AG09319 (cell line): Measurements from ENCODE around the gene EML4.

Experiments
- DNase-seq: peaks from one replicate; pipeline ENCODE4 v3.0.0-alpha.2; 2010; ENCODE audit warnings: low read depth; ENCODE audit errors: extremely low read depth
- TF ChIP-seq, protein P1 (sequence below): IDR thresholded peaks from 2 replicates; pipeline ENCODE4 v1.5.1; 2011; ENCODE audit warnings: low read depth, mild to moderate bottlenecking, inconsistent platforms, low read length, moderate library complexity

Gene EML4

DNA sequence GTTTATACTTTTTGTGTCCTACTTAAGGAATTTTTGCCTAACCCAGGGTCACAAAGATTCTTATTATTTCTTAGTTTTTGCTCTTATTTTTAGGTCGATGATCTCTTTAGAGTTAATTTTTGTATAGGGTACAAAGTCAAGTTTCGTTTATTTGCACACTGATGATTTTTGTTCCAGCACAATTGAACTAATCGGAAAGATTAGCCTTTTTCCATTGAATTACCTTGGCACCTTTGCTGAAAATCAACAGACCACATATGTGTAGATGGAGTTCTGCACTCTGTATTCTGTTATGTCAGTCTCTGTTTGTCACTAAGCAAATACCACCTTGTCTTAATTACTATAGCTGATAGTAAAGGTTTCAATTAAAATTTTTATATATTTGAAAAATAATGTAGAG lies 18.7 kb downstream of the EML4 start:
- TF ChIP-seq, protein P1, sequence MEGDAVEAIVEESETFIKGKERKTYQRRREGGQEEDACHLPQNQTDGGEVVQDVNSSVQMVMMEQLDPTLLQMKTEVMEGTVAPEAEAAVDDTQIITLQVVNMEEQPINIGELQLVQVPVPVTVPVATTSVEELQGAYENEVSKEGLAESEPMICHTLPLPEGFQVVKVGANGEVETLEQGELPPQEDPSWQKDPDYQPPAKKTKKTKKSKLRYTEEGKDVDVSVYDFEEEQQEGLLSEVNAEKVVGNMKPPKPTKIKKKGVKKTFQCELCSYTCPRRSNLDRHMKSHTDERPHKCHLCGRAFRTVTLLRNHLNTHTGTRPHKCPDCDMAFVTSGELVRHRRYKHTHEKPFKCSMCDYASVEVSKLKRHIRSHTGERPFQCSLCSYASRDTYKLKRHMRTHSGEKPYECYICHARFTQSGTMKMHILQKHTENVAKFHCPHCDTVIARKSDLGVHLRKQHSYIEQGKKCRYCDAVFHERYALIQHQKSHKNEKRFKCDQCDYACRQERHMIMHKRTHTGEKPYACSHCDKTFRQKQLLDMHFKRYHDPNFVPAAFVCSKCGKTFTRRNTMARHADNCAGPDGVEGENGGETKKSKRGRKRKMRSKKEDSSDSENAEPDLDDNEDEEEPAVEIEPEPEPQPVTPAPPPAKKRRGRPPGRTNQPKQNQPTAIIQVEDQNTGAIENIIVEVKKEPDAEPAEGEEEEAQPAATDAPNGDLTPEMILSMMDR, result no peak

DNA sequence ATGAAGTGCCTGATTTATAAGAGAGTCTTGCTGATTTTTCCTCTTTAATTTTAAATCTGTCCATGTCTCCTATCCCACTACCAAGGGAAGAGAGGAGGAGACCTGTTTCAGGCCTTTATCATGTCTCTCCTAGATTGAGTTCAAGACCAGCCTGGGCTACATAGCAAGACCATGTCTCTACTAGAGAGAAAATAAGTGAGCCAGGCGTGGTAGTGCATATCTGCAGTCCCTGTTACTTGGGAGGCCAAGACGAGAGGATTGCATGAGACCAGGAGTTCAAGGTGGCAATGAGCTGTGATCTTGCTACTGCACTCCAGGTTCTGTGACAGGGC lies 20.0 kb downstream of the EML4 start:
- TF ChIP-seq, protein P1, result no peak
- no peak for DNase-seq

More for the DNA sequence above, 18.7 kb downstream of the EML4 start:
- no peak for DNase-seq

DNA sequence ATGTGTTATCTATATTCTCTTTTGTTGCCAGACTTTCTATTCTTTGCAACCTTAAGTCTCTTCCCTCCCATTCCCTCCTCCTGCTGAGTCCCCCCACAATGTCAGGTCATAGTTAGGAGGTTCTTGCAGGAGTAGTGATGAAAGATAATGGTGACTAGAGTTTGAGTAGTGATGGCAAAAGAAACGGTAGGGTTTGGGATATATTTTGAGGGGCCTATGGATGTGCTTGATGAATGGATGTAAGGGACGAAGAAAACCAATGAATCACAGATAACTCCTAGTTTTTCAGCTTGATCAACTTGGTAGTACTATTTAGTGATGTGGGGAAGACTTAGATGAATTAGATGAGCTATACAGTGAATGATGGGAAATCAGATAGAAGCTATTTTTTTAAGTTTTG lies 21.0 kb downstream of the EML4 start:
- TF ChIP-seq, protein P1, result no peak
- DNase-seq, result no peak

DNA sequence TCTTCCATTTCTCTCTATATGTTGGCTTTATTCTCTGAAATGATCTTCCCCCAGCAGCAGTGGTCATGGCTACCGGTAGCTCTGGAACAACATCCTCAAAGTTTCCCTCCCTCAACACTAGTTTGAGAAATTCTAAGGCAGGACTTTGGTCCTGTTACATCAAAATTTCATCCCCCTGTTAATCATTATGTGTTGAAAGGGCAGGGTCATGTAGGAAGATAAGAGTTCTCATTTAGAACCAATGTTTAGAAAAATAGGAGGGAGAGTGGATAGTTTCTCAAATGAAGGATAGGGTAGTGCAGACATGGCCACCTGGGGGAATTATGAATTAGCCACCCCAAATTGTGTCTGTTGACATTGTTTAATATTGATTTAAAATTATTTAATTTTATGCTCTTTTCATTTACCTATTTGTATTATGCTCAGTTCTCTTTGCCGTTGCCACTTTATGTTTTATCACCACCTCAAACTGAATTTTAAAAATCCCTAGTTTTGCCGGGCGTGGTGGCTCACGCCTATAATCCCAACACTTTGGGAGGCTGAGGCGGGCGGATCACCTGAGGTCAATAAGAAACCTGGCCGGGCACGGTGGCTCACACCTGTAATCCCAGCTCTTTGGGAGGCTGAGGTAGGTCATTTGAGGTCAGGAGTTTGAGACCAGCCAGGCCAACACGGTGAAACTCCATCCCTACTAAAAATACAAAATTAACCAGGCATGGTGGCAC lies 22.3 kb downstream of the EML4 start:
- TF ChIP-seq, protein P1, result no peak
- DNase-seq, result no peak

DNA sequence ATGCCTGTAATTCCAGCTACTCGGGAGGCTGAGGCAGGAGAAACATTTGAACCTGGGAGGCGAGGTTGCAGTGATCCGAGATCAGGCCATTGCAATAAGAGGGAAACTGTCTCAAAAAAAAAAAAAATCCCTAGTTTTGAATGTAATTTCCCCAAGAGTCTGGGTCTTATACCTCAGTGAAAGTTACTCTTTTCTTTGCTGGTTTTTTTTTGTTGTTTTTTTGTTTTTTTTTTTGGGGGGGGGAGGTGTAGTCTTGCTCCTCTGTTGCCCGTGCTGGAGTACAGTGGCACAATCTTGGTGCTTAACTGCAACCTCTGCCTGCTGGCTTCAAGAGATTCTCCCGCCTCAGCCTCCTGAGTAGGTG lies 22.8 kb downstream of the EML4 start:
- TF ChIP-seq, protein P1, result no peak
- no peak for DNase-seq

DNA sequence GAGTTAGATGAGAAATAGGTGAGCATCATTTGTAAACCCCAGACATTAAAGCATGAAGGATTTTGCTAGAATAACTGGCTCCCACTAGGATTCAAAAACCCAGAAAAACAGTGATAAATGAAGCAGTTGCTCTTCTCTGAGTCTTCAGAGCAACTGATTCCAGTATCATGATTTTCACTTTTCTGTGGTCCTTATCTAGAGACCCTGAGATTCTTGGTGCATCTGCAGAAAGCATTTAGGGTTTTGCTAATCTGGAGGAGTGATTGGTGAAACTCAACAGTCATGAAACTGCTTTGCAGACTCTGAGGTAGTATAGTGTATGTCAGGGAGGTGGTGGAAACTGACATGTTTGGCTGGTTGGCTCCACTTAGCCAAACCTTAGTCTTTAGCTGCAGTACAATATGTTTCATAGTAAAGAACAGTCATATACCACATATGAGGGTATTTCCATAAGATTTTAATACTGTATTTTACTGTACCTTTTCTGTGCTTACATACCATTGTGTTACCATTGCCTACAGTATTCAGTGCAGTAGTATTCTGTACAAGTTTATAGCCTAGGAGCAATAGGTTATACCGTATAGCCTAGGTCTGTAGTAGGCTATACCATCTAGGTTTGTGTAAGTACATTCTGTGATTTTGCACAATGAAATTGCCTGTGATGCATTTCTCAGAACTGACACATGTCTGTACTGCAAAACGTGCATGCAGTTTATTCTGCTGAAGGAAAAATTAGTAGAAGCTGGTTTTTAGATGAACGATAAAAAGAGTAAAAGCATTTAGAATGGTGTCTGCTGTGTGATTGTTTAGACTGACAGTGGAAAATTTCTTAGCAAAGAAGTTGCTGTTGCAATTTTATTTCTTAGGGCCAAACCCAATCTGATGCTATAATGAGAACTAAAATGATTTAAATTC lies 23.8 kb downstream of the EML4 start:
- TF ChIP-seq, protein P1, result no peak
- no peak for DNase-seq

DNA sequence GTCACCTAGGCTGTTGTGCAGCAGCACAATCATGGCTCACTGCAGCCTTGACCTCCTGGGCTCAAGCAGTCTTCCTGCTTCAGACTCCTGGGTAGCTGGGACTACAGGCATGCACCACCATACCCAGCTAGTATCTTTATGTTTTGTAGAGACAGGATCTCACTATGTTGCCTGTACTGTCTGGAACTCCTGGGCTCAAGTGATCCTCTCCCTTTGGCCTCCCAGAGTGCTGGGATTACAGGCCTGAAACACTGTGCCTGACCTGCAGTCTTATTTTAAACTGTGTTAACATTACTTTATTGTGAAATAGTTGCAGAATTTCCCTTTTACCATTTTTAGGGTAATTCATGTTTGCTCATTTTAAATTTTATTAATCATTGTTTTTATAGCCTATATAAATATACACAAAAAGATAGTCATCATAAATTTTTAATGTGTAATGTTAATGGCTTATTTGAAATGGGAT lies 24.6 kb downstream of the EML4 start:
- TF ChIP-seq, protein P1, result no peak
- DNase-seq, result no peak
